ENCODE measurements around the gene CLN3. TPM values are rescaled to one million over a fixed set of nuclear protein-coding genes. Genes with fewer than 3 reads are reported as not detected.

The CLN3 gene
- total RNA-seq, 1 experiment from 2014 or later, result 60.9 TPM

GRCh38 chr16:28532940-28533647 is 41.2 kb upstream of the CLN3 start:
- ATAC-seq, result 0 out of 2 replicates have a peak, but pooled peaks have one; percentile 40
- Histone ChIP-seq H3K36me3 (ENCODE audit: control insufficient read depth, insufficient read depth, low read length) (no peaks in the 10 kb centered on the region), H3K27me3 (ENCODE audit: control insufficient read depth, insufficient read depth, low read length) (no peaks in the 10 kb centered on the region), H3K4me3 (ENCODE audit: low read depth in 2 of 2, low read length in 2 of 2) (no peak overlapping the region), H3K4me1 (ENCODE audit: control insufficient read depth, insufficient read depth, low read length) (no peaks in the 10 kb centered on the region), H3K9me3 (ENCODE audit: control insufficient read depth, insufficient read depth, low read depth, low read length) (no peaks in the 10 kb centered on the region), H3K27ac (ENCODE audit: low read length) (no peak overlapping the region)
- DNase-seq (ENCODE audit: low read depth, low spot score), result no peak
- TF ChIP-seq CTCF (IDR thresholded peaks at IDR 0.05) (no peak), SIN3A (IDR thresholded peaks at IDR 0.05; ENCODE audit: borderline replicate concordance, insufficient read depth, low read depth, low read length) (no peak), TCF7L2 (IDR thresholded peaks at IDR 0.05; ENCODE audit: low read depth, low read length) (no peak), POLR2AphosphoS5 (IDR thresholded peaks at IDR 0.05; ENCODE audit: low read depth, low read length) (no peak), REST (IDR thresholded peaks at IDR 0.05; ENCODE audit: insufficient read depth in 1 of 2, low read depth in 2 of 2, low read length in 1 of 2) (no peak)
- POLR2A ChIA-PET, result no interaction called here
- in situ Hi-C loops (cut with HindIII; ENCODE audit: low pct_unique_long_range_greater_than_20kb, low sequenced_read_pairs), result no loop called here
- CTCF ChIA-PET, result no interaction called here
- BruUV-seq (replicated peaks), result no TSS peak
- intact Hi-C loops (cut with micrococcal nuclease; ENCODE audit: unreplicated experiment), result no loop called here

- TF ChIP-seq TCF7L2 (IDR thresholded peaks at IDR 0.05; ENCODE audit: low read depth, low read length), result no peak
- TF ChIP-seq REST (IDR thresholded peaks at IDR 0.05; ENCODE audit: insufficient read depth in 1 of 2, low read depth in 2 of 2, low read length in 1 of 2), result no peak
- no peak for TF ChIP-seq CTCF (IDR thresholded peaks at IDR 0.05)
- TF ChIP-seq SIN3A (IDR thresholded peaks at IDR 0.05; ENCODE audit: borderline replicate concordance, insufficient read depth, low read depth, low read length), result no peak
- no peaks in the 10 kb centered on the region for H3K4me1 ChIP-seq (ENCODE audit: control insufficient read depth, insufficient read depth, low read length)
- H3K27me3 ChIP-seq (ENCODE audit: control insufficient read depth, insufficient read depth, low read length), result no peaks in the 10 kb centered on the region
- ATAC-seq, result peak; percentile 76
- no peaks in the 10 kb centered on the region for H3K9me3 ChIP-seq (ENCODE audit: control insufficient read depth, insufficient read depth, low read depth, low read length)
- intact Hi-C loops (cut with micrococcal nuclease; ENCODE audit: unreplicated experiment) (no loop called here), in situ Hi-C loops (cut with HindIII; ENCODE audit: low pct_unique_long_range_greater_than_20kb, low sequenced_read_pairs) (no loop called here)
- no peak for DNase-seq (ENCODE audit: low read depth, low spot score)
- H3K4me3 ChIP-seq (ENCODE audit: low read depth in 2 of 2, low read length in 2 of 2), result no peak overlapping the region
- no peak overlapping the region for H3K27ac ChIP-seq (ENCODE audit: low read length)
- CTCF ChIA-PET, result no interaction called here
- BruUV-seq (replicated peaks), result no TSS peak
- no peaks in the 10 kb centered on the region for H3K36me3 ChIP-seq (ENCODE audit: control insufficient read depth, insufficient read depth, low read length)
- POLR2A ChIA-PET, result interaction anchor here (0.5 kb wide), 1 partner anchor 86 kb away, joined by 4 read pairs; no protein-coding TSS in a partner anchor
Observed at GRCh38 chr16:28531777-28532744, 40.2 kb upstream of the CLN3 start.

Measured in Panc1 (cell line).